ENCODE data around the gene IRF6.

IRF6 gene
- total RNA-seq = 0.19 to 4.0 (median 0.67) reads per million in 9 experiments

DNA sequence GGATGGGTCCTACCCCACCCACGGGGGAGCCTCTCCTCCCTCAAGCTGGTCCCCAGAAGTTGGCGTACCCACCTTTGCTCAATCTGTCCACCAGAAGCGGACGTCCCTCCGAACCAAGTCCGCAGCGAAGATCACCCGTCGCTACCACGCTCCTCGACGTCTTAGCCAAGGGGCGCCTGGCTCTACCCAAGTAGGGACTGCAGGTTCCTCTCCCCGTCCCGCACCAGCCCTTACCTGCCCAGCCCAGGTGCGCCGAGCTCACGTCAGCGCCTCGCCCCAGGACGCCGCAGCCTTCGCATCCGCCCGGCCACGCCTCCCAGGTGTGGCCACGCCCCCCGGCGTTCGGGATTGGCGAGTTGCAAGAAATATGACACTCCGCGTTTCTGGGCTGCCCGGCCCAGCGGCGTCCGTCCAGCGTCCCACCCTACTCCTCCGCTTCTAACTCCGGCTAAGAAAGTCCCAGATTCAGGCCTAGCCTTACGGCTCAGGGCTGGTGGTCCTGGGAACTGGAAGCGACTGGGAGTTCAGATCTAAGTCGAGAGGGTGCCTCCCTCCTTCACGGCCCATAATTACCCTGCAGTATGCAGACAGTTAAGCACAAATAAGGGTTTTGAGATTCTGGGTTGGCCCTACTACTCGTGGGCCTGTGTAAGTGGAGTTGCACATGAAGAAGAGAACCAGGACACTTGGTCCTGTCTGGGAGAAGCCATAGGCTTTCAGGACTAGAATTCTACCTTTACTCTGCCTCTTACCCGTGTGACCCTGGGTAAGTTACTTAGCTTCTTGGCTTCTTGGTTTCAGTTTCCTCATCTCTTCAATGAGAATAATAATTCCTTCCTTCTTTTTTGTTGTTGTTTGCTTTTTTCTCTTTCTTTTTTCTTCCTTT, at the start of gene IRF6:
Gene IRF6, minus strand, starts transcription at position 268 of the 886 bp plus-strand sequence. CDS start 4,729 bp downstream, outside the sequence.
- peak; percentile 21 to 66 (median 61) for DNase-seq
- H3K36me3 Mint-ChIP-seq (ENCODE audit: insufficient read depth) = peaks cover 3% of the 10 kb centered on the region
- peak within 1 kb of the TSS; percentile 79 to 95 for H3K4me3 Mint-ChIP-seq
- H3K4me1 Mint-ChIP-seq (ENCODE audit: low read depth in 2 of 2) = peaks cover 0 to 10% of the 10 kb centered on the region in 2 donors
- ATAC-seq (replicated peaks) = peak; percentile 93
- peaks cover 8 to 31% of the 10 kb centered on the region in 2 donors for H3K27me3 Mint-ChIP-seq
- peak within 1 kb of the TSS; percentile 22 to 92 for H3K27ac Mint-ChIP-seq
- H3K9me3 Mint-ChIP-seq = no peaks in the 10 kb centered on the region

GRCh38 chr1:209855623-209856022, 49.7 kb upstream of the IRF6 start:
- Mint-ChIP-seq H3K27me3 (peaks cover 0 to under 1% of the 10 kb centered on the region in 2 donors), H3K4me1 (ENCODE audit: low read depth in 2 of 2) (no peaks in the 10 kb centered on the region), H3K27ac (peak overlapping the region; percentile 22 to 65), H3K9me3 (no peaks in the 10 kb centered on the region), H3K4me3 (no peak overlapping the region), H3K36me3 (ENCODE audit: insufficient read depth) (peaks cover 34% of the 10 kb centered on the region)
- DNase-seq = no peak
- no peak for ATAC-seq (replicated peaks)

DNA sequence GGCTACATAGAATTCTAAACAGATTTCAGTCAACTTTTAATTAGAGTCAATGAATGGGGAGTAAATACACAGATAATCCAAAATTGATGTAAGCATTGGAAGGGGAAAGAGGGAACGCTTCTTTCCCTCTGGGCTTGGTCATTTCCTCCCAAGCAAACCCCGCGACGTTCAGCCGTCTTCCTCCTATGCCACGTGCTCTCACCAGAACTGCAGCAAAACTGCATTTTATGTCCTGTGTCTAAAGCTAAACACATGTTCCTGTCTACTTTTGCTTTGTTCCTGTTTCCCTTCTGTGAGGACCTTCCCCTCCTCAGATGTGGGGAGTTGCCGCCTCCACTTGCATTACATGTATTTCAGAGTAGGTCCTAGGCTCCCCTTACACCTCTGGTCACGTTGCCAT, 49.1 kb upstream of the IRF6 start:
- no peak overlapping the region for H3K4me3 Mint-ChIP-seq
- no peak for DNase-seq
- H3K36me3 Mint-ChIP-seq (ENCODE audit: insufficient read depth) = peaks cover 40% of the 10 kb centered on the region

DNA sequence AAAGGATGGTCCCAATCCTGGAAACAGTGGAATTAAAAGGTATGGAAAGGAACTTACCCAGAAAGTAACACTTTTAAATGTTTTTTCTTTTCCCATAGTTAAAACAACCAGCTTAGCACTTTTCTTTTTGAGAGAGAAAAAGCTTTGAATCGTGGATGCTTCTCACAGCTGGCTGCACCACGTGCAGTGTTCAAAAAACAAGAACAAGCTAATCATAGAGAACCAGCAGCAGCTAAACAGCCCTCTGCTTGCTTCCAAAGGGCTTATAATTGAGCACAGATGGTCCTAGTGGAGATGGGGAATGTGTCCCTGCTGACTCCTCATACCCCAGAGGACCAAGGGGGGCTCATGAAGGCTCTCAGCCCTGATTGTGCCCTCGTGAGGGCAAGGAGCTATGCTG, 48.3 kb upstream of the IRF6 start:
- Mint-ChIP-seq H3K27me3 (no peaks in the 10 kb centered on the region), H3K9me3 (no peaks in the 10 kb centered on the region), H3K4me1 (ENCODE audit: low read depth in 2 of 2) (peaks cover 0 to 5% of the 10 kb centered on the region in 2 donors), H3K27ac (peak overlapping the region in 1 of 2 donors; percentile 6), H3K36me3 (ENCODE audit: insufficient read depth) (peaks cover 41% of the 10 kb centered on the region), H3K4me3 (no peak overlapping the region)
- DNase-seq (no peak), ATAC-seq (replicated peaks) (no peak)

More for the DNA sequence above, 49.1 kb upstream of the IRF6 start:
- no peaks in the 10 kb centered on the region for H3K9me3 Mint-ChIP-seq
- H3K27me3 Mint-ChIP-seq = no peaks in the 10 kb centered on the region
- no peak for ATAC-seq (replicated peaks)
- peak overlapping the region; percentile 22 to 65 for H3K27ac Mint-ChIP-seq
- peaks cover 0 to 4% of the 10 kb centered on the region in 2 donors for H3K4me1 Mint-ChIP-seq (ENCODE audit: low read depth in 2 of 2)

DNA sequence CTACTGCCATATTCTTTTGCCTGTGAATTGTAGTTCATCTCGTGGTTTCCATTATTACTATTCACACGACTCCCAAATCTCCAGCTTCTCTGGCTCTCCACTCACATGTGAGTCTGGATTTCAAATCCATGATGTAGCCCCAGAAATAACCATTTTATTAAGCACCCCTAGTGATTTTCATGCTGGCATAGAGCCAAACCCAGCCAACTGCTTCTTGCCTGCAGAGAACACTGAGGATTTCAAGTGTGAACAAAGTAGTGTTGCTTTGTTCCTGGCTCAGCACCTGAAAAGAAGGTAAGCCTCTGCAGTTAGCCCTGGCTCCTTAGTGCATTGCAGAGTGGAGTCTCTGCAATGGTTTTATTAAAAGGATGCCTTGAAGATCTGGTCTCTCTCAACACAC, 47.7 kb upstream of the IRF6 start:
- Mint-ChIP-seq H3K27ac (no peak overlapping the region), H3K9me3 (no peaks in the 10 kb centered on the region), H3K4me3 (no peak overlapping the region), H3K36me3 (ENCODE audit: insufficient read depth) (peaks cover 41% of the 10 kb centered on the region), H3K4me1 (ENCODE audit: low read depth in 2 of 2) (peaks cover 0 to 5% of the 10 kb centered on the region in 2 donors), H3K27me3 (no peaks in the 10 kb centered on the region)
- ATAC-seq (replicated peaks) (no peak), DNase-seq (no peak)

DNA sequence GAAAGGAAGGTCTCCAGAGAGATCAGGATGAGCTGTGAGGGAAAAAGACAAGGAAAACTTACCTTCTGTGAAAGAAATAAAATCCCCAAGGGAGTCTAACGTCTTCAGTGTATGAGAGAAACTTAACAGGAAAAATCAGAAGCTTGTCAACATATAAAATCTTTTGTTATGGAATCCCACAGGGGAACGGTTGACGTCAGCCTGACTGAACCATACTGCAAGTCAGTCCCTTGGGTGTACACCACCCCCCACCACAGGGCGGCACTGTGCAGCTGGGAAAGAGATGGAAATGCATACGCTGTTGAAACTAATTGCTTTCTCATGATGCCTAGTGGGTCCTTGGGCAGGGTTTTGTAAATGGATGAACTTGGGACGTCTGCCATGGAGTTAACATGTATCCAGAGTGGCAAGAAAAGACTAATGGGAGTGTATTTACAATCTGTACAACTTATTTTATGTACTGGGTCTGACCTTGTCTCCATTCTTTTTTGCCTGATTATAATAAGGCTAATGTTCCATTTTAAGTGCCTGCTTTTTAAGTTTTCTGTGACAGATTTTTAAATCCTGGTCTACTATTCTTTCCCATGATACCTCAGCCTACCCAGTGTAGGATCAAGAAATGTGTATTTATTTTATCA, 44.5 kb upstream of the IRF6 start:
- ATAC-seq (replicated peaks) (no peak), DNase-seq (no peak)
- Mint-ChIP-seq H3K9me3 (no peaks in the 10 kb centered on the region), H3K27ac (peak overlapping the region; percentile 56 to 89), H3K4me1 (ENCODE audit: low read depth in 2 of 2) (peaks cover 3 to 9% of the 10 kb centered on the region in 2 donors), H3K27me3 (no peaks in the 10 kb centered on the region), H3K36me3 (ENCODE audit: insufficient read depth) (peaks cover 61% of the 10 kb centered on the region), H3K4me3 (no peak overlapping the region)

- Mint-ChIP-seq H3K9me3 (no peaks in the 10 kb centered on the region), H3K4me1 (ENCODE audit: low read depth in 2 of 2) (peaks cover 4 to 9% of the 10 kb centered on the region in 2 donors), H3K27ac (peak overlapping the region; percentile 72 to 89), H3K27me3 (no peaks in the 10 kb centered on the region), H3K4me3 (no peak overlapping the region), H3K36me3 (ENCODE audit: insufficient read depth) (peaks cover 69% of the 10 kb centered on the region)
- ATAC-seq (replicated peaks) = no peak
- DNase-seq = no peak
Measured at GRCh38 chr1:209849388-209849787, 43.4 kb upstream of the IRF6 start.

GRCh38 chr1:209845408-209845725, 39.4 kb upstream of the IRF6 start:
- no peak overlapping the region for H3K27ac Mint-ChIP-seq
- no peak for DNase-seq
- no peak overlapping the region for H3K4me3 Mint-ChIP-seq
- H3K27me3 Mint-ChIP-seq = no peaks in the 10 kb centered on the region
- no peaks in the 10 kb centered on the region for H3K9me3 Mint-ChIP-seq
- H3K4me1 Mint-ChIP-seq (ENCODE audit: low read depth in 2 of 2) = peaks cover 4 to 14% of the 10 kb centered on the region in 2 donors
- no peak for ATAC-seq (replicated peaks)
- H3K36me3 Mint-ChIP-seq (ENCODE audit: insufficient read depth) = peaks cover 67% of the 10 kb centered on the region

DNA sequence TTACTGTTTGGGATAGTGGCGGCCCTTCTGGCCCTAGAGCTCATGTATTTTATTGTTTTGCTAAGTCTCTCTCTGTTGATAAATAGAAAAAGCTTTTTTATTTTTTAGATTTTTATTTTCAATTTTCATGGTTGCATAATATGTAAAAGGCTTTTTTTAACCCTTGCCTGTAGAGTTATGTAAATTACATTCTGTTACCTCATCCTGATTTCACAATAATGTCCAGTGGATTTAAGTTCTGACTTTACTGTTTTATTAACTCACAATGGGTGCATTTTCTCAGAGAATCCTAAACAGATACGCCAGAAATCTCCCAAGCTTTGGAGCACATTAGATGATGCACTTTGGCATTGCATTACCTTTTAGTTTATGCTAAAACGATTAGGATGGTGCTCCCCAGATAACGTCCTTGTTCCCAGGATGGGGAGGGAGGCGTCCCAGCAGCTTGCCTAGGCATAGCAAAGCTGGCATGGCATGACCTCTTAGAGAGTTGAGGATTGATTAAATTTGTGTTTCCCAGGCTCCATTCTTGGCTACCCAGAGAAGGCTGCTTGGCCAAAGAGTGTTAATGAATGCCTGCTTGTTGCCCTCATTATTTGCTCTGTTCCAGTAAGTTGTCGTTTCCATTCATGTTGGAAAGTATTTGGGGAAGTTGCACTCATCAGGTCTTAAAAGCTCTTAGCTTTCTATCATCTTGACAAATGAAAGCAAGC, 38.9 kb upstream of the IRF6 start:
- no peaks in the 10 kb centered on the region for H3K27me3 Mint-ChIP-seq
- H3K36me3 Mint-ChIP-seq (ENCODE audit: insufficient read depth) = peaks cover 66% of the 10 kb centered on the region
- ATAC-seq (replicated peaks) = no peak
- no peak overlapping the region for H3K27ac Mint-ChIP-seq
- H3K9me3 Mint-ChIP-seq = no peaks in the 10 kb centered on the region
- H3K4me1 Mint-ChIP-seq (ENCODE audit: low read depth in 2 of 2) = peaks cover 4 to 15% of the 10 kb centered on the region in 2 donors
- H3K4me3 Mint-ChIP-seq = no peak overlapping the region
- no peak for DNase-seq

GRCh38 chr1:209840611-209841010, 34.7 kb upstream of the IRF6 start:
- Mint-ChIP-seq H3K27ac (no peak overlapping the region), H3K27me3 (no peaks in the 10 kb centered on the region), H3K4me3 (no peak overlapping the region), H3K36me3 (ENCODE audit: insufficient read depth) (peaks cover 80% of the 10 kb centered on the region), H3K9me3 (no peaks in the 10 kb centered on the region), H3K4me1 (ENCODE audit: low read depth in 2 of 2) (peaks cover 1 to 14% of the 10 kb centered on the region in 2 donors)
- DNase-seq = no peak
- ATAC-seq (replicated peaks) = no peak

DNA sequence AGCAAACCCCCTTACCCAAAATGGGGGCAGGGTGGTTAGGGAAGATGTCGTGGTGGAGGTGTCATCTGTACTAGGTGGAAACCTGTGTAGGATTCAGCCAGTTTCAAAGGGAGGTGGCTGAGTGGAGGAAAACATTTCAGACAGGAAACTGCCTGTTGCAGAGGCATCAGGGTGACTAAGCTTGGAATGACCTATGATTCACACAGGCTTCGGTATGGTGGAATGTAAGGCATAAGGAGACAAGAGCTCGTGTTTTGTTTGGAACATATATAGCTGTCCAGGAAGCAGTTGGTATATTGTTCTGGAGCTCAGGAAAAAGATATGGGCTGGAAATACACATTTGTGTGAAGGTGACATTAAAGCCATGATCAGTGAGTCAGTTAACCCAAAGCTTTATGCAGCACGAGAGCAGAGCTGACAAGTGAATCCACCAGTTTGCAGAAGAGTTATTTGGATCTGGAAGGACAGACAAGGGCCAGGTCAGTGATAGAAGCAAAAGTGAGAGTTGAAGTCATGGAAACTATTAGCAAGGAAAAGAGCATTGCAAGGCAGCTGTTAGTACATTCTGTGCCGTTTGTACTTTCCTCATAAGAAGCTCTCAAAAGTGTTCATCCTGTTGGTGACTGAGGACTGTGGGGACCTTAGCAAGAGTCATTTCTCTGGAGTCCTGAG, 34.1 kb upstream of the IRF6 start:
- H3K4me3 Mint-ChIP-seq = no peak overlapping the region
- H3K27ac Mint-ChIP-seq = peak overlapping the region in 1 of 2 donors; percentile 3
- peaks cover 1 to 14% of the 10 kb centered on the region in 2 donors for H3K4me1 Mint-ChIP-seq (ENCODE audit: low read depth in 2 of 2)
- no peaks in the 10 kb centered on the region for H3K27me3 Mint-ChIP-seq
- no peaks in the 10 kb centered on the region for H3K9me3 Mint-ChIP-seq
- no peak for DNase-seq
- ATAC-seq (replicated peaks) = no peak
- peaks cover 82% of the 10 kb centered on the region for H3K36me3 Mint-ChIP-seq (ENCODE audit: insufficient read depth)

- H3K4me3 Mint-ChIP-seq = no peak overlapping the region
- H3K4me1 Mint-ChIP-seq (ENCODE audit: low read depth in 2 of 2) = peaks cover 2 to 22% of the 10 kb centered on the region in 2 donors
- peak overlapping the region in 1 of 2 donors; percentile 21 for H3K27ac Mint-ChIP-seq
- no peaks in the 10 kb centered on the region for H3K9me3 Mint-ChIP-seq
- ATAC-seq (replicated peaks) (no peak), DNase-seq (no peak)
- H3K27me3 Mint-ChIP-seq = no peaks in the 10 kb centered on the region
- peaks cover 81% of the 10 kb centered on the region for H3K36me3 Mint-ChIP-seq (ENCODE audit: insufficient read depth)
Measured at GRCh38 chr1:209838537-209838936, 32.6 kb upstream of the IRF6 start.

DNA sequence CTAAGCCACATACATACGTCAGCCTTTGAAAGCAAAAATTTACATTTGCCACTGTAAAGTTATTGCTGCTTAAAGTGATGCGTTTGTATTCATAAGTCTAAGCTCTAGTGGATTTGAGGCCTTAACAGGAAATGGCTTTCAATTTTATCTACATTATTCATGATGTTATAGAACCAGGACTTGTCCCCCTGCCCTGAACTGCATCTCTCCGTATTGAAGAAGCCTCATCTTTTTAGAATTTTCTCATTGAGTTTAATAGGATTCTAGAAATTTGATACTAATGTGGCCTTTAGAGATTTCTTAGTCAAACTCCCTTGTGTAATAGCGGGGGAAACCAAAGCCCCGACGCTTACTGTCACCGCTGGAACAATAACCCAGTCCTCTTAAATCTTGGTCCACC, 31.7 kb upstream of the IRF6 start:
- H3K27me3 Mint-ChIP-seq = no peaks in the 10 kb centered on the region
- DNase-seq (no peak), ATAC-seq (replicated peaks) (no peak)
- H3K36me3 Mint-ChIP-seq (ENCODE audit: insufficient read depth) = peaks cover 83% of the 10 kb centered on the region
- peaks cover 2 to 22% of the 10 kb centered on the region in 2 donors for H3K4me1 Mint-ChIP-seq (ENCODE audit: low read depth in 2 of 2)
- H3K9me3 Mint-ChIP-seq = no peaks in the 10 kb centered on the region
- H3K4me3 Mint-ChIP-seq = no peak overlapping the region
- no peak overlapping the region for H3K27ac Mint-ChIP-seq

All from effector memory CD8-positive, alpha-beta T cell (primary cell).